ENCODE data around the gene MYT1.

The MYT1 gene

DNA sequence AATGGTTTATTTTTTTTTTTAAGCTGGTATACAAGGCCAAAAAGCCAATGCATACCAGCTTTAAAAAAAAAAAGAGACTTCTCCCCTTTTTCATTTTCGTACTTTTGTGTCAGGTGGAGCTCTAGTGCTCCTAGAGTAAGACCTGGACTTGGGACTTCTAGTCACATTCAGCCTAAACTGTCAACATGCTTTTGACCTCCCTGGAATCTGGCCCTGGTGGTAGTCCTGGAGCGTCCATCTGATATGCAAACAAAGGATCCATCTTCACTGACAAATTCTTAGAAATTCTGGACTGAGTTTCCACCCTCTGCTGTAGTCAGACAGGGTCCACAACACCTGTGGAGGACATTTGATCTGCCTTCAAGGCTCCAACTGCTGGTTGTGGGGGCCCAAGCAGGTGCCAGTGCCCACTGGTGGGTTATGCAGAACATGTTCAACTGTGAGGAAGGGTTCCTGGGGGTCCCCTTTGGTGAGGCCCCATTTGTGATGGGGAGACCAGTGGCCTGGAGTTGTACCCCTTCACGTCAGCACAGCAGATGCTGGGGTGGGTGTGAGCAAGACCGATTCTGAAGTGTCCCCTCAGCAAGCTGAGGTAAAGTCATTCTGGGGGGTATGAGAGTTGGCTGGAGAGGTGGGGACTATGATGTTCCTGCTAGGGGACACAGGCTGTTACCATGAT lies 78.7 kb downstream of the MYT1 start:
- in situ Hi-C loops (cut with MboI; ENCODE audit: low sequenced_read_pairs), result no loop called here

DNA sequence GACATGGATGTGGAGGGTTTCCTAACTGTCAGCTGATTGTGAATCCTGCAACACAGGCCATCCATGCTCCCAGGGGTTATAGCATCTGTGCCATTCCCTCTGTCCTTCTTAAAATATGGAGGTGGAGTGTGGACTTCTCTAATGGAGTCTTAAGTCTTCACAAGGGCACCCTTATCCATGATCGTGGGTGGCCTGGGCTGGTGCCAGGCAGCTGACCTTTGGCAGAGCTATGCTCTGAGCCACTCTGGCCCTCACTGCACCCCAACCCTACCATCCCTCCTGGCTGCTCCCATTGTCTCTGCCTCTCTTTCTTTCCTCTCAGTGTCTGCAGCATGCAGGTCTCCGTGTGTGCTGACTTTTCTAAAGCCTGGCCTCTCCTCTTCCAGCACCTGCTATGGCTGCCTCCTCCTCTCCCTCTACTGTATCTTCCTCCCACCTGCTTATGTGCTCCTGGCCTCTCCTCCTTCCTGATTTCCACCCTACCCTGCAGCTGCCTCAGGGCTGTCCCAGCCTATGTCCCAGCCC lies 80.1 kb downstream of the MYT1 start:
- in situ Hi-C loops (cut with MboI; ENCODE audit: low sequenced_read_pairs), result no loop called here

DNA sequence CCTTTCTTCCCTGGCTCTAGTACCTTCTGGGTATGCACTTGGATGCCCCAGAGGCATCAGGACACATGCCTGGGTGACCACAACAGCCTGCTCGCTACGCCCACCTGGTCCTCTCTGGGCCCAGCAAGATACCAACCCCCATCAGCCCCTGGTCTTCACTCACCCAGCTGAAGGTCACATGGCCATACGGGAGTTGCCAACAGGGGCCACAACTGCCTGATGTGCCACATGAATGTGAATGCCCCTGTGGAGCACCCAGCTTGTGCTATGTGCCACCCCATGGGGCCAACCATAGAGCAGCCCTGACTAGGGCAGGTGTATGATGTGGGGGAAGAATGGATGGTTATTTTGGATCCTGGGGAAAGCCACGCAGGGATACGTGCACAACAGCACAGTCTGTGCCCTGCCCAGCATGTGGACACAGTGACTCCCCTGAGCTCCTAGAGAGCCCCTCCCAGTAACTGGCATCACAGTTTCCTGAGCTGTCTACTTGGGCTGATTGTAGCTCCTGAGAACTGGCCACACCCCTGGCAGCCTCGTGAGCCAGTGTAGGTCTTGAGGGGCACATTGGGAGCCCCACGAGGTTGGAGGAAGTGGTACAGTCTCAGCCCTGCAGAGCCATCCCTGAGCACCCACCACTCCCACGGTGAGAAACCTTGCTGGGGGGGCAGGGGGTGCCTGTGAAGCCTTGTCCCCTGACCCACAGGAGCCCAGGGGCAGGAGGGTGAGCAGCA lies 80.8 kb downstream of the MYT1 start:
- in situ Hi-C loops (cut with MboI; ENCODE audit: low sequenced_read_pairs), result no loop called here

DNA sequence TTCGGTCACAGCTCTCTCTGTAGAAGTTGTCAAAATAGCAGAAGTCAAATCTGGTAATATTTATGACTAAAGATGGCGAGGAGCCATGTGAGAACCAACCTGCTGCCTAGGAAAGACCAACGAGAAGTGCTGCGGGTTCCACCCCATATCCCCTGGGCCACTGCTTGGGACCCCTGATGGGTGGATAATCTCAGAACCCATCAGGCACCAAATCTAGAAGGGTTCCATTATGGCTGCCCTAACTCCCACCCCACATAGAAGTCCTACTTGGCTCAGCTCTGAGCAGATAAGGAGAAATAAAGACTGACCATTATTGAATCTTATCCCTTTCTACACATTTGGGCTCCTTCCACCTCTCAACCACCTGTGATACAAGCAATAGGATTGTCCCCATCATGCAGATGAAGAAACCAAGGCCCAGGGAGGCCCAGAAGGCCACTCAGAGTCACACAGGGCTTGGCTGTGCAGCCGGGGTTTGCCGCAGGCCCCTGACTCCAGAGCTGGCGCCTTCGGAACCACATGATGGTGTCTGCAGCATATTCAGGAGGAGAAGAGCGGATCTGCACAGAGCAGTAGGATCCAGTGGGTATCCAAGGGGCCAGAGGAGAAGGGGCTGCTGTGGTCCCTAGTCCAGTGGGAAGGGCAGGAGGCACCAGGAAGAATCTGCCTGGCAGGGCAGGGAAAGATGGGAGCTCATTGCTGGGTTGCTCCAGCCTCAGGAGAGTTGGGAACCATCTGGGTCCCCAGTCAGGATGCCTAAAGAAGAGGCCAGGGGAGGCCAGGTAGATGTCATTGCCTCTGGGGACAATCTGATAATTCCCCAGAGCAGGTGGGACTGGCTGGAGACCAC lies 81.7 kb downstream of the MYT1 start:
- in situ Hi-C loops (cut with MboI; ENCODE audit: low sequenced_read_pairs), result no loop called here

DNA sequence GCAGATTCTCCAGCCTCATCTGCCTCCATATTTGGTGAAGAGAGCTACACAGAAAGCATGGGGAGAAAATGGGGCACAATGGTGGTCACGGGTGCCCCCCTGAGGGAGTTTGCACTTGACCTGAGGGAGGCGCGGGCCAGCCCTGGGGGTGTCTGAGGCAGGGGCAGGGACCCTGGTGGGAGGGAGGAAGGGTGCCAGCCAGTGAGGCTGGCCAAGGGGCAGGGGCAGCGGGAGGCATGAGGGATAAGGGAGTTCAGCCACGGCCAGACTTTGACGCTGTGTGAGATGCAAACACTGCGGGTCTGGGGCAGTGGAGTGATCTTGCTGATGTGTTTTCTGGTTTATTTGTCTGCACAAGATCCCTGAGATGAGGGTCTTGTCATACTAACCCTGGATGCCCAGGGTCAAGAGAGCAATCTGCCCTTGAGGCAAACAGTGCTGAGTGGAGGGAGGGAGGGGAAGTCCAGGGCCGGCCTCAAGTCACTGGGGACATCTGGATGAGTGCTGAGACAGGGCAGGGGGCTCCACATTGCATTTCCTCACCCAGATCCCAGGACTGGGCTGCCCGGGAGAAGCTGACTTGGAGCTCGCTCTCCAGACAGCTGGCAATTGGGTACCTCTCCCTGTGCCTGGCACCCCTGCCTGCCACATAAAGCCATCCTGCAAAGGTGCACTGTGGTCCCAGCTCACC lies 82.5 kb downstream of the MYT1 start:
- in situ Hi-C loops (cut with MboI; ENCODE audit: low sequenced_read_pairs), result no loop called here

DNA sequence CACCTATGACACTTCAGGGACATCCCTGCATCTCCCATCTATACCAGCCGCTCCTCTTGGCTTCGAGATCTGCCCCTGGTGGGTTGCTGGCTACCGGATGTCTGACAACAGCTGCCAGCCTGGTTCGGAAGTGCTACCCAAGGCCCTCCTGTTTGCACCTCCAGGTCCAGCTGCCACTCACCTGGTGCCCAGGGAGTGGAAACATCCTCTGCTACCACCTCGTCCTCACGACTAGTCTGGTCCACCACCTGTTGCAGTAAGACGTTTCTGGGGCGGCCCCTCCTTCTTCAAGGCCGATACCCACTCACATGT lies 83.0 kb downstream of the MYT1 start:
- in situ Hi-C loops (cut with MboI; ENCODE audit: low sequenced_read_pairs), result no loop called here

DNA sequence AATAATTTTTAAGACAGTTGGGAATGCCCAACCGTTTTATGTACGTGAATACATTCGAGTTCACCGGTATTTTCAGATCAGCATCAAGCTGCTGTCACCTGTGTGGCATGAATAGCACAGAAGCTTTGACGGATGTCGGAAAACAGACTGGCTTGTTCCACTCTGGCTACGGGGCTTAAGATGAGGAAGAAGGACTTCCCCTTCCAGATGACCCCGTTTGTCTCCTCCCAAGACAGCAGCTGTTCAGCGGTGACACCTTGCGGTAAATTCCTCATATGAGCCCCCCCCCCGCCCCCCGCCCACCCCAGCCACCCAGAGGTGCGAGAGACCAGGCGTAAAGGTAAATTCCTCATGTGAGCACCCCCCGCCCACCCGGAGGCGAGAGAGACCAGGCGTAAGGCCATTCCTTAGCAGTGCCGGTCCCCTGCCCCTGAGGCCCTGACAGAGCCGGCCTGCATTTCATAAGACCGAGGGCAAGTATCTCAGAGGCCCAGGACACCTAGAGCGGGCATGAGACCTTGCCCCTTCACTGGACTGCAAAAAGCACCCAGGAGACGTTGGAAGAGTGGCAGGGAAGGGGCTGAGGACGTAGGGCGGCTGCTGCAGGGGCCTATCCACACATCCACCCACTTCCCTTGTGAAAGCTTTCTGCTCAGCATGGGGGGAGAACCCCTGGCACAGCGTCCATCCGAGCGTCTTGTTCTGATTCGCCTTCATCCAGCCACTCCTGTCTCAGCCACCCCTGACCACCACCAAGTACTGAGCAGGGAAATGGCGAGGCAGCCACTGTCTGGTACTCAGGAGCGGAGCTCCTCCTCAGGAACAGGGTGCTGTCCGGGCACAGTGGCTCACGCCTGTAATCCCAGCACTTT lies 84.0 kb downstream of the MYT1 start:
- in situ Hi-C loops (cut with MboI; ENCODE audit: low sequenced_read_pairs), result no loop called here

DNA sequence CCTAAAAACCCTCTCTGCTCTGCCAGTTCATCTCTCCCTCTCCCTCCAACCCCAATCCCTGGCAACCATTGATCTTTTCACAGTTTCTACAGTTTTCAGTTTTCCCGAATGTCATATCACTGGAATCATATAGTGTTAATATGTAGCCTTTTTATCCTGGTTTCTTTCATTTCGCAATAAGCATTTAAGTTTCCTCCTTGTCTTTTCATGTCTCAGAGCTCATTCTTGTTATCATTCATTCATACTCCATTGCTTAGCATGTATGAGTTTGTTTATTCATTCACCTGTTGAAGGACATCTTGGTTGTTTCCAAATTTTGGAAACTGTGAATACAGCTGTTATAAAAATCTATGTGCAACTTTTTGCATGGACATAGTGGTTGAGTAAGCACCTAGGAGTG lies 85.8 kb downstream of the MYT1 start:
- in situ Hi-C loops (cut with MboI; ENCODE audit: low sequenced_read_pairs), result no loop called here

DNA sequence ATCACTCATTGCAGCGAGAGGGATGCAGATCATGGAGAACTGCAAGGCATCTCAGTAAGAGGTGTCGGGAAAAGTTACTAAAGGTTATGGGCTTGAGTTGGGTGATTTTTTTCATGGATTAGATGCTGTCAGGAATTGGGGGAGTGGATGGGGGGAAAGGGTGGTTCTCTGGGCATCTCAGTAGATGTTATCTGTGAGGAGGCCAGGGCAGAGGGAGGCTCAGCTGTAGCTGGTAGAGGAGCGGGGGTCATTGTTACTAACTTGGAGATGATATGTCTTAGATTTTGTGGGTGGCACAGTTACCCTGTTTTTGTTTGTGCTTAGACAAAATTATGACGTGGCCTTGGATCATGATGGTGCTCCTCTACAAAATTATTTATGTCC lies 88.7 kb downstream of the MYT1 start:
- in situ Hi-C loops (cut with MboI; ENCODE audit: low sequenced_read_pairs), result no loop called here

DNA sequence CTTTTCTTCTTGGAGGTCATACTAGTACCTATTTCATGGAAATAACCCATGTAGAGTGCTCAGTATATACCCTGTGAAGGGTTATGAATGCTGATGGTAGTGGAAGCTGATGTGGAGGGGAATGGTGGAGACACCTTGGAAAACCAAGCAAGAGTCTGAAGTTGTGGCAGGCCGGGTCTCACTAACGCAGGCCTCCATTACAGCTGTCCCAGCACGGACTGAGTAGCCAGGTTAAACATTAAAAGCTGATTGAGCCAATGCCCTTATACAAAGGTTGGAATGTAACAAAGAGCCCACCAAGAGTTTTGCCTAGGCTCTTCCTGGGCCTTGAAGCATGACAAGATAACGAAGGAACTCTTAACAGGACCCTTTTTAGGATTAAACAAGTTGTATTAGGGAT lies 89.2 kb downstream of the MYT1 start:
- in situ Hi-C loops (cut with MboI; ENCODE audit: low sequenced_read_pairs), result no loop called here

DNA sequence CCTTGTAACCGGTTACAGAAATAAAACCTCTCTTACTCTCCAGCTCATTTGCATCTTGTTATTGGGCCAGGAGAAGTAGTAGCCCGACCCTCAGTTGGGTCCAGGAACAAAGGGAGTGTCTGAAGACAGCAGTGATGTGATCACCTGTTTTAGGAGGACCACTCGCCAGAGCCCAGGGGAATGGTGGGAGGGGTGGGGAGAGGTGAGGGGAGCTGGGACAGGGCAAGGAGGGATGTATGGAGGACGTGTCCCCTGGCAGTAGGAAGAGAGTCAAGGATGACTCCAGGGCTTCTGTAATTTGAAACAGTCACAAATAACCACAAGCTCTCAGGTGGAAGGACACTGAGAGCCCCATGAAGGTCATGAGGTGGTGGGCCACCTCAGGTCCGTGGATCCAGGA lies 89.9 kb downstream of the MYT1 start:
- in situ Hi-C loops (cut with MboI; ENCODE audit: low sequenced_read_pairs), result no loop called here

DNA sequence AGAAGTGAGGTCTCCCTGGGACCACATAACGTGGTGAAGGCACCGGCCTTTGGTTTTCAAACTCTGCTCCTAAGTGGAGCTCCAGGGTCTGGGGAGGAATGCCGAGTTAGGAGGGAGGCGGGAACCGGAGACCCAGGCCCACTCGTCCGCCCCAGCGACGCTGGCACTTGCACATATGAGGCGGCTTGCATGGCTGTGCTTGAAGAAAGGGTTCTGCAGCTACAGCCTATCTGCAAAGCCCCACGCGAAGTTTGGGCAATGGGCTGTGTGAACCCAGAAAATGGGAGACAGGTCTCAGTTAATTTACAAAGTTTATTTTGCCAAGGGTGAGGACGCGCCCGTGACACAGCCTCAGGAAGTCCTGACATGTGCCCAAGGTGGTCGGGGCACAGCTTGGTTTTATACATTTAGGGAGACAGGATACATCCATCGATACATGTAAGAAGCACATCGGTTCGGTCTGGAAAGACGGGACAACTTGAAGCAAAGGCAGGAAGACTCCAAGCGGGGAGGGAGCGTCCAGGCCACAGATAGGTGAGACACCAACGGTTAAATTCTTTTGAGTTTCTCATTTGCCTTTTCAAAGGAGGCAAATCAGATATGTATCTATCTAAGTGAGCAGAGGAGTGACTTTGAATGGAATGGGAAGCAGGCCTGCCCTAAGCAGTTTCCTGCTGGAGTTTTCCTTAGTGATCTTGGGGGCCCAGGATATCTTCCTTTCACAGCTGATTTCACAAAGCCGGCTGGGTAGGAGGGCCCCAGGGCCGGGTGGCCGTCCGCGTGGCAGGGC lies 90.5 kb downstream of the MYT1 start:
- in situ Hi-C loops (cut with MboI; ENCODE audit: low sequenced_read_pairs), result no loop called here

DNA sequence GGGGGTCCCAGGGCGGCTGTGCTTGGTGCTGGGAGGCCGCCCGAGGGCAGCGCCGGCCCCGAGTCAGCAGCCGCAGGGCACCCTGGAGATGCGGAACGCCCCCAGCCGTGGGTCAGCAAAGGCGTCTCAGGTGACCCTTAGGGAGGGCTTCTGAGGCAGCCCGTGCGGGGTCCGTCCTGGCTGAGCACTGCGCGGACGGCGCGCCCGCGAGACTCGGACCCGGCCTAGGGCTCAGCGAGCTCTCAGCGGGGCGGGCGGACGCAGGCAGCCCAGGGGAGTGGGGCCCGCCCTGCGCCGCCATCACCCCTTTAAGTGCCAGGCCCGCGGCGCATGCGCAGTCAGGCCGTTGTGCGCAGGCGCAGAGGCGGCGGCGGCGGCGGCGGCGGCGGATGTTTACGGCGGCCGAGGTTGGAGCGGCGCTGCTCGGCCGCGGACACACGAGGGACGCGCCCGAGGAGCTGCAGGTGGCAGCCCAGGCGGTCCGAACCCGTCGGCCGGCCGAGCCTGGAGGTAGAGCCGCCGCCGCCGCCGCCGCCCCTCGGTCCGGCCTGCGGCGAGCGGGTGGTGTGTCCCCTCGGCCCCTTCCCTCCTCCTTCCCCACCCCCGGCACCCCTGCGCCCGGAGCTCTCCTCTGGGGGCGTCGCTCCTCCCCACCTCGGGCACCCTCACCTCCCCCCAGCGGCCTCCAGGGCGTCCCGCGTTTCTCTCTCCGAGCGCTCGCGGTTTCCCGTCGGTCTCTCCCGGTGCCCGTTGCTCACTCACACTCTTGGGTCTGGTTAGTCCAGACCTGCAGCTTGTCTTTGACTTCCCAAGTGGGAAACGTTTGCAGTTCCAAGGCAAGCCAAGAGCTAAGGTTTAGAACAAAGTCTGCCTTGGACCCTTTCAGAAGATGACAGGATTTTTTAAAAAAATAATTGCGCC lies 91.4 kb downstream of the MYT1 start, which contains the start of gene PCMTD2:
PCMTD2 (plus strand) TSS at position 388 of the 921 bp plus-strand sequence. CDS start 4,218 bp downstream, outside the sequence.
- in situ Hi-C loops (cut with MboI; ENCODE audit: low sequenced_read_pairs), result no loop called here

DNA sequence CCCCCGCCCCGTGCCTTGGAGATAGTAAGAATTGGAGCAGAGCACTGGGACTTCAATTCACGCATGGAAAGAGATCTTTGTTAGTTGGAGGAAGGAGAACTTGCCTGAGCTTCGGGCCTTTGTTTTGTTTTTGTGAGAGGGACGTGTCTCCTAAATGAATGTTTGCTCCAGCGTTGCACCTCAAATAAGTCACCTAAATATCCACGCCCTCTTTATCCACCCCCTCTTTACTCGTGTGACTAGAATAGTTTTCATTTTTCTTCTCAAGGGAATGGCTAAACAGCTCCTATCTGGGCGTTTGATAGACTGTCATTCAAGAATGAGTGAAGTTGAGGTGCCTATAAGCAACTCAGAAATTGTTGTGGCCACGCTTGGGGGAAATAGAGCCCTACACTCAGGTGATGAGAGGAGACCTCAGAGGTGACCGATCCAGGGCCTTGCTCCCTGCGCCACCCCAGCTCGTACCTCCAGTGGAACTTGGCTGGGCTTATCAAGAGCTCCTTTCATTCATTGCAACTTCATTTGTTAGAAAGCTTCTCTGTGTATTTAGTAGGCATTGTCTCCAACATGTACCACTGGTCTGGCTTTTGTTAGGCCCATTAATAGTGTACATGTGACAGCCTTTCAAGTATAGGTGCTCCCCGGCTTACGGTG lies 92.2 kb downstream of the MYT1 start:
- in situ Hi-C loops (cut with MboI; ENCODE audit: low sequenced_read_pairs), result no loop called here

DNA sequence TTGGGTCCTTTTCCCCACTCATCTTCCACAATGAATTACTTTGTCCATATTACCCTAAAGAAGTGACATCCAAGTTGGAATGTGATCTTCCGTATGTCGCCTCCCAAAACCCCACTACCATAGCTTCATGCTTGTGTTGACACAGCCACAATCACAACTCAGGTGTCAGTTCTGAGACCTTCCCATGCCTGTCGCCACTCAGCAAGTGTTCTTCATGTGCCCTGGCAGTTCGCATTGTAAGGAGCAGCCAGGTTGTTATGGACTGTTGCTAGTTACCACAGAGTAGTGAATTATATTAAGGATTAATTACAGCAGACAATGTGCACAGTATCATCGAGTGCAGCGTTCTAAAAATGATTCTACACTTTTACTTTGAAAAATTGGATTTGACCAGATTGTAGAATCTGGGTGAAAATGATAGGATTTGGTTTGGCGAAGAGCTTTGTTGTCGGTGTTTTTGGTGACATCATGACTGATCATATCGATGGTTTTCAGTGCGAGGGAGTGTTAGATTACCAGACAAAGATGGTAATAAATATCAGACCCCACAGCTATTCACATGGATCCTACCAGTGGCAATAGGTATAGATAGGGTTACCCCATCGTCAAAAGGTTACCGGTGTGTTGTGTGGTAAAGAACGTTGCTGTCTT lies 93.0 kb downstream of the MYT1 start:
- in situ Hi-C loops (cut with MboI; ENCODE audit: low sequenced_read_pairs), result no loop called here

DNA sequence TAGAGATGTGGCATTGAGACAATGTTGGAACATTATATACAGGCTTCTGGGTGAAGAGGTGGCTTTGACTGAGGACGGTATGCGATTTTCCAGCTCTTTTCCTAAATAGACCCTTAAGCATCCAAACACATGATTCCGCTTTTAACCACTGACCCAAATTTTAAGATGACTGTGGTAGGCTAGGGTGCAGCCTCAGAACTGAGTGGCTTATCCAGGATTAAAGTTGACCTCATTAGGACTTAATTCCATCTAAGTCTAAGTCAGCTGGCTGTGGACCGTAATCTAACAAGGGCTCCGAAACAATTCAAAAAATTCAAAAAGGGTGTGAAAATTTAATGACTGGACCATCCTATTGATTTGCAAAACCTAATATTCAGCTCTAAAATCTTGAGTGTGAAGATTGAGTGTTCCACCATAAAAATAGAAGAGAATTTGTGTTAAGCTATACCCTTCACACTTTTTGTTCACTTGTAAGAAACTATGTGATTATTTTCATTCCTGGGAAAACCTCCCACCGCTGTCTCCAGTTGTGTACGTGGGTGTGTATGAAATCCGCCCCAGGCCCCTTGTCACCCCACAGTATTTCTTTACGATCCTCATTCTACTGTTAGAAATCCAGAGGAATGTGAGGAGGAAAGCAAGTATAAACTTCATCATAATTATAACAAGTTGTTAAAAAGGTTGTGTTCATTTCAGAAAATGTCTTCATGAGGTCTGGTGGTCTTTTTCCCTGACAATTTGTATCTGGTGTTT lies 94.0 kb downstream of the MYT1 start:
- in situ Hi-C loops (cut with MboI; ENCODE audit: low sequenced_read_pairs), result no loop called here

DNA sequence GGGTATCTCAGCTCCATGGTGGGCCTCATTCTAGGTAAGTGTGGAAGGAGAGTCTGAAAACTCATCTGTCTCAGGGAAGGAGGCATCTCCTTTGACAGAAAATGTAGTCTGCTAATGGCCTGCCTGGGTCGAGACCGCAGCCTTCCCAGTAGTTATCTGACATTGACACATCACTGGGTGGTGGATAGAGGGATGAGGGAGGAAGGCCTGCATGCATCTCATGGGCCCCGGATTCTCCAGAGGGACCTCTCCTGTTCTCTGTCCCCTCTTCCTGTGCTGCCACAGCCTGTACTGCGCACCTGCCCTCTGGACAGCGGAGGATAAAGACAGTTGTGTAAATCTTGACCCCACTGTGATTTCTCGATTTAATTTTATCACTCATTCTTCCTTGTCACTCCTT lies 96.0 kb downstream of the MYT1 start:
- in situ Hi-C loops (cut with MboI; ENCODE audit: low sequenced_read_pairs), result no loop called here

Data from HL-60/S4 (cell line).